WTC11 (cell line): Measurements from ENCODE around the gene PTPRG. TPM values are rescaled to one million over a fixed set of nuclear protein-coding genes. Genes with fewer than 3 reads are reported as not detected.

Experiments
- ATAC-seq: fragments of 200-7000 bp; cut with Tn5 transposase; 2 replicates; pipeline ENCODE4 v1.10.0; 2021; ENCODE audit warnings: mild to moderate bottlenecking, moderate library complexity
- CTCF ChIA-PET: fragments of 300-600 bp; sonication (Branson Sonifier 250); formaldehyde crosslinking; loops from one replicate; lab custom pipeline; 2021; ENCODE audit warnings: antibody characterized with exemption; lab: Charles Lee
- POLR2A ChIA-PET: fragments of 350-600 bp; sonication (Branson Sonifier 250); formaldehyde crosslinking; loops from one replicate; lab custom pipeline; 2021; ENCODE audit warnings: antibody characterized with exemption; lab: Charles Lee
- DNase-seq: peaks from one replicate; pipeline ENCODE4 v3.0.0; 2021; ENCODE audit warnings: low spot score
- H3K27ac Mint-ChIP-seq: 2 replicates; pipeline ENCODE4 v1.8.0; 2021; ENCODE audit warnings: mixed read lengths
- H3K27me3 Mint-ChIP-seq: 2 replicates; pipeline ENCODE4 v1.8.0; 2021; ENCODE audit warnings: low read depth, mild to moderate bottlenecking, moderate library complexity, mixed read lengths
- H3K36me3 Mint-ChIP-seq: 2 replicates; pipeline ENCODE4 v1.8.0; 2021; ENCODE audit warnings: mixed read lengths
- H3K4me1 Mint-ChIP-seq: 2 replicates; pipeline ENCODE4 v1.8.0; 2022; ENCODE audit warnings: mixed read lengths
- H3K4me3 Mint-ChIP-seq: 2 replicates; pipeline ENCODE4 v1.8.0; 2021; ENCODE audit warnings: mild to moderate bottlenecking, moderate library complexity, mixed read lengths
- H3K9me3 Mint-ChIP-seq: 2 replicates; pipeline ENCODE4 v1.8.0; 2021; ENCODE audit warnings: mixed read lengths
- CREM ChIP-seq: sonication (generic); formaldehyde crosslinking; IDR thresholded peaks from 2 replicates; pipeline ENCODE4 v1.8.1; 2022; ENCODE audit warnings: mild to moderate bottlenecking, missing genetic modification reagents, moderate library complexity
- FOXK1 ChIP-seq: sonication (generic); formaldehyde crosslinking; IDR thresholded peaks from 2 replicates; pipeline ENCODE4 v1.8.0; 2022; ENCODE audit warnings: mild to moderate bottlenecking, moderate library complexity, missing genetic modification reagents
- MYBL2 ChIP-seq: sonication (generic); formaldehyde crosslinking; IDR thresholded peaks from 2 replicates; pipeline ENCODE4 v1.8.1; 2023; ENCODE audit warnings: mild to moderate bottlenecking, moderate library complexity, missing genetic modification reagents
- NFYB ChIP-seq: sonication (generic); formaldehyde crosslinking; conservative IDR thresholded peaks from 2 replicates; pipeline ENCODE4 v1.8.0; 2022; ENCODE audit warnings: low read depth, missing genetic modification reagents
- NR3C1 ChIP-seq: sonication (generic); formaldehyde crosslinking; conservative IDR thresholded peaks from 2 replicates; pipeline ENCODE4 v1.8.1; 2023; ENCODE audit warnings: low read depth, mild to moderate bottlenecking, missing genetic modification reagents
- PRRX2 ChIP-seq: fragments of 250-450 bp; sonication (Bioruptor Pico); IDR thresholded peaks from 2 replicates; pipeline ENCODE4 v1.8.0; 2021; ENCODE audit warnings: mild to moderate bottlenecking
- ZNF263 ChIP-seq: sonication (generic); formaldehyde crosslinking; IDR thresholded peaks from 2 replicates; pipeline ENCODE4 v1.8.1; 2022; ENCODE audit warnings: low read depth, mild to moderate bottlenecking, moderate library complexity, missing genetic modification reagents
- total RNA-seq: library from RNA; stranded (reverse); gene quantifications from 3 replicates; pipeline ENCODE4 v1.2.3, GENCODE V29; 2021
- TF ChIP-seq, protein P1 (sequence below): sonication (generic); formaldehyde crosslinking; IDR thresholded peaks from 2 replicates; pipeline ENCODE4 v1.8.1; 2023; ENCODE audit warnings: mild to moderate bottlenecking, missing genetic modification reagents, moderate library complexity
- TF ChIP-seq, protein P2 (sequence below): sonication (generic); formaldehyde crosslinking; conservative IDR thresholded peaks from 2 replicates; pipeline ENCODE4 v1.8.1; 2022; ENCODE audit warnings: mild to moderate bottlenecking, missing genetic modification reagents
- TF ChIP-seq, protein P3 (sequence below): sonication (generic); formaldehyde crosslinking; IDR thresholded peaks from 2 replicates; pipeline ENCODE4 v1.8.1; 2023; ENCODE audit warnings: mild to moderate bottlenecking, moderate library complexity, missing genetic modification reagents
- TF ChIP-seq, protein P4 (sequence below): sonication (generic); formaldehyde crosslinking; IDR thresholded peaks from 2 replicates; pipeline ENCODE4 v1.8.0; 2022; ENCODE audit warnings: mild to moderate bottlenecking, missing genetic modification reagents
- TF ChIP-seq, protein P5 (sequence below): sonication (generic); formaldehyde crosslinking; IDR thresholded peaks from 2 replicates; pipeline ENCODE4 v1.8.1; 2022; ENCODE audit warnings: mild to moderate bottlenecking, missing genetic modification reagents, moderate library complexity, borderline replicate concordance
- TF ChIP-seq, protein P6 (sequence below): sonication (generic); formaldehyde crosslinking; IDR thresholded peaks from 2 replicates; pipeline ENCODE4 v1.8.0; 2022; ENCODE audit warnings: mild to moderate bottlenecking, missing genetic modification reagents
- TF ChIP-seq, protein P7 (sequence below): sonication (generic); formaldehyde crosslinking; IDR thresholded peaks from 2 replicates; pipeline ENCODE4 v1.8.1; 2022; ENCODE audit warnings: missing genetic modification reagents, borderline replicate concordance
- TF ChIP-seq, protein P8 (sequence below): sonication (generic); formaldehyde crosslinking; IDR thresholded peaks from 2 replicates; pipeline ENCODE4 v1.8.1; 2023; ENCODE audit warnings: mild to moderate bottlenecking, missing genetic modification reagents
- TF ChIP-seq, protein P9 (sequence below): sonication (generic); formaldehyde crosslinking; IDR thresholded peaks from 2 replicates; pipeline ENCODE4 v1.8.1; 2023; ENCODE audit warnings: mild to moderate bottlenecking, missing genetic modification reagents

The PTPRG gene
- total RNA-seq, 1 experiment from 2014 or later: 106 TPM

DNA sequence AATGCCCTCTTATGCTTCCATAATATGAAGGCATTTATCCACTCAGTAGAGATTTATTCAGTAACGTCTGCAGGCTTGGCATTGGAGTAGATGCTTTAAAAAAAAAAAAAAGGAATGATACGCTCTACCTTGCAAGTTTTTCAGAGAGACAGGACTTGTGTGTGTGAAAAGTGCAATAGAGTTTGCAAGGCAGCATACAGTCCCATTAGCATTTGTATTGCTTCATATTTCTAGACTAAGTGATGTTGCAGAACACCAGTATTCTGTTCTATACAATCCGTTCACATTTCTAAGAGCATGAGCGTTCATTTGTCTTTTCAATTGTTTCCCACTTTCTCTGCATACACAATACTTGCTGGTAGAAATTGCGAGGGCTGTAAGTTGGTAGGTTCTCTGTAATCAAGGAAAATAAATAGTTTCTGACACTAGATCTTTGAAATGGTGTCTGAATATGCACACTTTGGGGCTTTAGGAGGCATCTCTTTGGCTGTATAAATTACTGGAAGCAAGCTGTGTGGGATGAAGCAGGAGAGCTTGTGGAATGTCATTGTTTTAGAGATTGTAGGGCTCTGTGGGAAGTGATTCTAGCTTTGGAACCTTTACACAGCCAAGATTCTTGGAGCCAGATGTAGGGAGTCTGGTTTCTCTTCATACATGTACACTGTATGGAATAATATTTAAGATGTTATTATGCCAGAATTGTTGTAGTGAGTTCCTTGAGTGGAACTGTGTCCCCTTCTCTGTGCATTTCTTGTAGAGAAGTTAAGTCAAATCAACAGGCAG is 549.3 kb downstream of the PTPRG start (continued):
- TF ChIP-seq, protein P1, sequence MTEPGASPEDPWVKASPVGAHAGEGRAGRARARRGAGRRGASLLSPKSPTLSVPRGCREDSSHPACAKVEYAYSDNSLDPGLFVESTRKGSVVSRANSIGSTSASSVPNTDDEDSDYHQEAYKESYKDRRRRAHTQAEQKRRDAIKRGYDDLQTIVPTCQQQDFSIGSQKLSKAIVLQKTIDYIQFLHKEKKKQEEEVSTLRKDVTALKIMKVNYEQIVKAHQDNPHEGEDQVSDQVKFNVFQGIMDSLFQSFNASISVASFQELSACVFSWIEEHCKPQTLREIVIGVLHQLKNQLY: no peak
- TF ChIP-seq, protein P2, sequence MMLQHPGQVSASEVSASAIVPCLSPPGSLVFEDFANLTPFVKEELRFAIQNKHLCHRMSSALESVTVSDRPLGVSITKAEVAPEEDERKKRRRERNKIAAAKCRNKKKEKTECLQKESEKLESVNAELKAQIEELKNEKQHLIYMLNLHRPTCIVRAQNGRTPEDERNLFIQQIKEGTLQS (CRISPR knock-in tag): no peak
- TF ChIP-seq, protein P3, sequence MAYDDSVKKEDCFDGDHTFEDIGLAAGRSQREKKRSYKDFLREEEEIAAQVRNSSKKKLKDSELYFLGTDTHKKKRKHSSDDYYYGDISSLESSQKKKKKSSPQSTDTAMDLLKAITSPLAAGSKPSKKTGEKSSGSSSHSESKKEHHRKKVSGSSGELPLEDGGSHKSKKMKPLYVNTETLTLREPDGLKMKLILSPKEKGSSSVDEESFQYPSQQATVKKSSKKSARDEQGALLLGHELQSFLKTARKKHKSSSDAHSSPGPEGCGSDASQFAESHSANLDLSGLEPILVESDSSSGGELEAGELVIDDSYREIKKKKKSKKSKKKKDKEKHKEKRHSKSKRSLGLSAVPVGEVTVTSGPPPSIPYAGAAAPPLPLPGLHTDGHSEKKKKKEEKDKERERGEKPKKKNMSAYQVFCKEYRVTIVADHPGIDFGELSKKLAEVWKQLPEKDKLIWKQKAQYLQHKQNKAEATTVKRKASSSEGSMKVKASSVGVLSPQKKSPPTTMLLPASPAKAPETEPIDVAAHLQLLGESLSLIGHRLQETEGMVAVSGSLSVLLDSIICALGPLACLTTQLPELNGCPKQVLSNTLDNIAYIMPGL: no peak
- TF ChIP-seq, protein P4, sequence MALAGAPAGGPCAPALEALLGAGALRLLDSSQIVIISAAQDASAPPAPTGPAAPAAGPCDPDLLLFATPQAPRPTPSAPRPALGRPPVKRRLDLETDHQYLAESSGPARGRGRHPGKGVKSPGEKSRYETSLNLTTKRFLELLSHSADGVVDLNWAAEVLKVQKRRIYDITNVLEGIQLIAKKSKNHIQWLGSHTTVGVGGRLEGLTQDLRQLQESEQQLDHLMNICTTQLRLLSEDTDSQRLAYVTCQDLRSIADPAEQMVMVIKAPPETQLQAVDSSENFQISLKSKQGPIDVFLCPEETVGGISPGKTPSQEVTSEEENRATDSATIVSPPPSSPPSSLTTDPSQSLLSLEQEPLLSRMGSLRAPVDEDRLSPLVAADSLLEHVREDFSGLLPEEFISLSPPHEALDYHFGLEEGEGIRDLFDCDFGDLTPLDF (CRISPR knock-in tag): no peak
- TF ChIP-seq FOXK1 (CRISPR knock-in tag): no peak
- no peak for TF ChIP-seq CREM

DNA sequence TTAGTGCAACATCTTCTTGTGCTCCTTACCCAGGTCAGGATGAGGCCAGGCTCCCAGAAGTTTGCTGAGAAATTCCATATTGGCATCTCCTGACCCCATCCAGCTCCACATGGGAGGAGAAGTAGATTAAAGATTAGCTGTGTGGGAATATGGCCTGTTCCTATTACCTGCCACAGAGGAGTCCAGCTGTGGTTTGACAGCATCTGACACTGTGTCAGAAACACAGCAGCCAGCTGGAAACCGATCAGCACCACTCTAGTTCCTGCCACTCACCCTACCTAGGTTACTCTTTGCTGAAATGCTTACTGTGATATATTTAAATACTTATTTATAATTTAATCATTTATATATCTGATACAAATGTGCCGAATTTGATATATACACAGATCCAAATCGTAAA is 551.7 kb downstream of the PTPRG start:
- Mint-ChIP-seq H3K9me3 (peaks cover 7% of the 10 kb centered on the region), H3K27ac (no peak overlapping the region), H3K27me3 (no peaks in the 10 kb centered on the region), H3K4me3 (no peak overlapping the region), H3K36me3 (peaks cover 10% of the 10 kb centered on the region), H3K4me1 (peaks cover 14% of the 10 kb centered on the region)
- TF ChIP-seq, protein P5, sequence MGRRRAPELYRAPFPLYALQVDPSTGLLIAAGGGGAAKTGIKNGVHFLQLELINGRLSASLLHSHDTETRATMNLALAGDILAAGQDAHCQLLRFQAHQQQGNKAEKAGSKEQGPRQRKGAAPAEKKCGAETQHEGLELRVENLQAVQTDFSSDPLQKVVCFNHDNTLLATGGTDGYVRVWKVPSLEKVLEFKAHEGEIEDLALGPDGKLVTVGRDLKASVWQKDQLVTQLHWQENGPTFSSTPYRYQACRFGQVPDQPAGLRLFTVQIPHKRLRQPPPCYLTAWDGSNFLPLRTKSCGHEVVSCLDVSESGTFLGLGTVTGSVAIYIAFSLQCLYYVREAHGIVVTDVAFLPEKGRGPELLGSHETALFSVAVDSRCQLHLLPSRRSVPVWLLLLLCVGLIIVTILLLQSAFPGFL (CRISPR knock-in tag): no peak
- no peak for TF ChIP-seq PRRX2
- TF ChIP-seq, protein P6, sequence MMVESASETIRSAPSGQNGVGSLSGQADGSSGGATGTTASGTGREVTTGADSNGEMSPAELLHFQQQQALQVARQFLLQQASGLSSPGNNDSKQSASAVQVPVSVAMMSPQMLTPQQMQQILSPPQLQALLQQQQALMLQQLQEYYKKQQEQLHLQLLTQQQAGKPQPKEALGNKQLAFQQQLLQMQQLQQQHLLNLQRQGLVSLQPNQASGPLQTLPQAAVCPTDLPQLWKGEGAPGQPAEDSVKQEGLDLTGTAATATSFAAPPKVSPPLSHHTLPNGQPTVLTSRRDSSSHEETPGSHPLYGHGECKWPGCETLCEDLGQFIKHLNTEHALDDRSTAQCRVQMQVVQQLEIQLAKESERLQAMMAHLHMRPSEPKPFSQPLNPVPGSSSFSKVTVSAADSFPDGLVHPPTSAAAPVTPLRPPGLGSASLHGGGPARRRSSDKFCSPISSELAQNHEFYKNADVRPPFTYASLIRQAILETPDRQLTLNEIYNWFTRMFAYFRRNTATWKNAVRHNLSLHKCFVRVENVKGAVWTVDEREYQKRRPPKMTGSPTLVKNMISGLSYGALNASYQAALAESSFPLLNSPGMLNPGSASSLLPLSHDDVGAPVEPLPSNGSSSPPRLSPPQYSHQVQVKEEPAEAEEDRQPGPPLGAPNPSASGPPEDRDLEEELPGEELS (CRISPR knock-in tag): no peak
- no peak for TF ChIP-seq MYBL2 (CRISPR knock-in tag)
- TF ChIP-seq ZNF263: no peak
- ChIA-PET POLR2A (no interaction called here), CTCF (no interaction called here)
- no peak for DNase-seq
- no peak for ATAC-seq

DNA sequence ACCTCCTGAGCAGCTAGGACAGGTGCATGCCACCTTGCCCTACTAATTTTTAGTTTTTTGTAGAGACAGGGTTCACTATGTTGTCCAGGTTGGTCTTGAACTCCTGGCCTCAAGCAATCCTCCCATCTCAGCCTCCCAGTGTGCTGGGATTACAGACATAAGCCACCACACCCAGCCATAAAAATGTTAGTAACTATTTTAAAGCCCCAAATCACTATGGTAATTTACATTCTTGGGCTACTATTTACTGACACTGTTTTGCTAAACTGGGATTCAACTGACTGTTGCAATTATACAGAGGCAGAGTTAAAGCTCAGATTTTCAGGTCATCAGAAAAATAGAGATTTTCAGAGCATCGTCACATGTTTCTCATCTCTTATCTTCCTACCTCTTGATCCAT is 553.4 kb downstream of the PTPRG start:
- peaks cover 8% of the 10 kb centered on the region for H3K4me1 Mint-ChIP-seq
- ChIA-PET POLR2A (no interaction called here), CTCF (no interaction called here)
- no peak for DNase-seq
- peaks cover 8% of the 10 kb centered on the region for H3K9me3 Mint-ChIP-seq
- H3K4me3 Mint-ChIP-seq: no peak overlapping the region
- H3K36me3 Mint-ChIP-seq: peaks cover 15% of the 10 kb centered on the region
- ATAC-seq: no peak
- no peak overlapping the region for H3K27ac Mint-ChIP-seq
- H3K27me3 Mint-ChIP-seq: no peaks in the 10 kb centered on the region
- no peak for TF ChIP-seq NR3C1 (CRISPR knock-in tag)
- TF ChIP-seq, protein P3: no peak
- TF ChIP-seq, protein P7, sequence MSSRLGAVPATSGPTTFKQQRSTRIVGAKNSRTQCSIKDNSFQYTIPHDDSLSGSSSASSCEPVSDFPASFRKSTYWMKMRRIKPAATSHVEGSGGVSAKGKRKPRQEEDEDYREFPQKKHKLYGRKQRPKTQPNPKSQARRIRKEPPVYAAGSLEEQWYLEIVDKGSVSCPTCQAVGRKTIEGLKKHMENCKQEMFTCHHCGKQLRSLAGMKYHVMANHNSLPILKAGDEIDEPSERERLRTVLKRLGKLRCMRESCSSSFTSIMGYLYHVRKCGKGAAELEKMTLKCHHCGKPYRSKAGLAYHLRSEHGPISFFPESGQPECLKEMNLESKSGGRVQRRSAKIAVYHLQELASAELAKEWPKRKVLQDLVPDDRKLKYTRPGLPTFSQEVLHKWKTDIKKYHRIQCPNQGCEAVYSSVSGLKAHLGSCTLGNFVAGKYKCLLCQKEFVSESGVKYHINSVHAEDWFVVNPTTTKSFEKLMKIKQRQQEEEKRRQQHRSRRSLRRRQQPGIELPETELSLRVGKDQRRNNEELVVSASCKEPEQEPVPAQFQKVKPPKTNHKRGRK (CRISPR knock-in tag): no peak
- TF ChIP-seq, protein P8, sequence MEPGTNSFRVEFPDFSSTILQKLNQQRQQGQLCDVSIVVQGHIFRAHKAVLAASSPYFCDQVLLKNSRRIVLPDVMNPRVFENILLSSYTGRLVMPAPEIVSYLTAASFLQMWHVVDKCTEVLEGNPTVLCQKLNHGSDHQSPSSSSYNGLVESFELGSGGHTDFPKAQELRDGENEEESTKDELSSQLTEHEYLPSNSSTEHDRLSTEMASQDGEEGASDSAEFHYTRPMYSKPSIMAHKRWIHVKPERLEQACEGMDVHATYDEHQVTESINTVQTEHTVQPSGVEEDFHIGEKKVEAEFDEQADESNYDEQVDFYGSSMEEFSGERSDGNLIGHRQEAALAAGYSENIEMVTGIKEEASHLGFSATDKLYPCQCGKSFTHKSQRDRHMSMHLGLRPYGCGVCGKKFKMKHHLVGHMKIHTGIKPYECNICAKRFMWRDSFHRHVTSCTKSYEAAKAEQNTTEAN (CRISPR knock-in tag): no peak
- TF ChIP-seq, protein P9, sequence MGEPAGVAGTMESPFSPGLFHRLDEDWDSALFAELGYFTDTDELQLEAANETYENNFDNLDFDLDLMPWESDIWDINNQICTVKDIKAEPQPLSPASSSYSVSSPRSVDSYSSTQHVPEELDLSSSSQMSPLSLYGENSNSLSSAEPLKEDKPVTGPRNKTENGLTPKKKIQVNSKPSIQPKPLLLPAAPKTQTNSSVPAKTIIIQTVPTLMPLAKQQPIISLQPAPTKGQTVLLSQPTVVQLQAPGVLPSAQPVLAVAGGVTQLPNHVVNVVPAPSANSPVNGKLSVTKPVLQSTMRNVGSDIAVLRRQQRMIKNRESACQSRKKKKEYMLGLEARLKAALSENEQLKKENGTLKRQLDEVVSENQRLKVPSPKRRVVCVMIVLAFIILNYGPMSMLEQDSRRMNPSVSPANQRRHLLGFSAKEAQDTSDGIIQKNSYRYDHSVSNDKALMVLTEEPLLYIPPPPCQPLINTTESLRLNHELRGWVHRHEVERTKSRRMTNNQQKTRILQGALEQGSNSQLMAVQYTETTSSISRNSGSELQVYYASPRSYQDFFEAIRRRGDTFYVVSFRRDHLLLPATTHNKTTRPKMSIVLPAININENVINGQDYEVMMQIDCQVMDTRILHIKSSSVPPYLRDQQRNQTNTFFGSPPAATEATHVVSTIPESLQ: no peak
- TF ChIP-seq NFYB (CRISPR knock-in tag): no peak
